ENCODE measurements around the gene ZNF280B. TPM values are rescaled to one million over a fixed set of nuclear protein-coding genes. Genes with fewer than 3 reads are reported as not detected.

The ZNF280B gene
- total and polyA plus RNA-seq, 10 of the 15 experiments (the other 5 are each of a cell fraction or from before 2014, with no cell fraction given), result 0.28 to 2.2 (median 1.1) TPM

GRCh38 chr22:22465094-22465602, 43.4 kb downstream of the ZNF280B start:
- H3K4me2 ChIP-seq (ENCODE audit: control insufficient read depth, insufficient read depth), result no peak overlapping the region
- H3K79me2 ChIP-seq (ENCODE audit: control insufficient read depth, insufficient read depth, low read length), result no peaks in the 10 kb centered on the region
- ChIA-PET POLR2A (no interaction called here), SMC1A (ENCODE audit: uncharacterized antibody, unreplicated experiment) (interaction anchor here (0.9 to 5.2 kb wide), 5 partner anchors 35 to 122 kb away, joined by 3 to 53 read pairs (median 5); no protein-coding TSS in a partner anchor), RAD21 (ENCODE audit: unreplicated experiment) (interaction anchor here (1.1 to 2.1 kb wide), 3 partner anchors 88 to 233 kb away, joined by 3 to 7 read pairs (median 4); no protein-coding TSS in a partner anchor), CTCF (interaction anchor here (0.7 to 3.0 kb wide), 11 partner anchors 18 to 490 kb away, joined by 3 to 21 read pairs (median 4); partner anchors contain the start of gene ZNF280A)
- no peaks in the 10 kb centered on the region for H3K27me3 ChIP-seq (replicated peaks in 1 of 2; ENCODE audit: control insufficient read depth in 2 of 2, insufficient read depth in 2 of 2, low read length in 1 of 2)
- DNase-seq (ENCODE audit: low read depth, low spot score), result no peak
- H3K4me3 ChIP-seq, result no peak overlapping the region
- no peak for ATAC-seq
- no peak overlapping the region for H3K9ac ChIP-seq (ENCODE audit: control insufficient read depth, insufficient read depth, low read length)
- TF ChIP-seq ZNF592 (IDR thresholded peaks at IDR 0.05) (no peak), RBBP5 (conservative IDR thresholded peaks at IDR 0.05) (no peak), ZNF687 (IDR thresholded peaks at IDR 0.05) (no peak), CEBPZ (IDR thresholded peaks at IDR 0.05; ENCODE audit: low read depth, low read length) (no peak), YY1 (IDR thresholded peaks at IDR 0.05; ENCODE audit: low read depth, low read length) (no peak), ESRRA (IDR thresholded peaks at IDR 0.05; ENCODE audit: low read length) (no peak), MYB (IDR thresholded peaks at IDR 0.05; ENCODE audit: borderline replicate concordance, low read depth, low read length) (no peak), PKNOX1 (IDR thresholded peaks at IDR 0.05) (no peak), SMAD1 (IDR thresholded peaks at IDR 0.05; ENCODE audit: low read depth, partially characterized antibody) (no peak), HCFC1 (IDR thresholded peaks at IDR 0.05; ENCODE audit: low read length) (no peak), BMI1 (IDR thresholded peaks at IDR 0.05; ENCODE audit: borderline replicate concordance) (no peak)
- in situ Hi-C loops (cut with MboI) (no loop called here), intact Hi-C loops (cut with micrococcal nuclease; ENCODE audit: unreplicated experiment) (no loop called here)
- no peak for FAIRE-seq
- no peaks in the 10 kb centered on the region for H3K9me3 ChIP-seq (replicated peaks; ENCODE audit: control insufficient read depth, insufficient read depth, low read length)
- H2AFZ ChIP-seq (ENCODE audit: control insufficient read depth, low read depth, low read length), result no peak overlapping the region
- no peaks in the 10 kb centered on the region for H3K36me3 ChIP-seq (ENCODE audit: control insufficient read depth in 2 of 2, insufficient read depth in 2 of 2, low read length in 1 of 2)
- no peak overlapping the region for H3K27ac ChIP-seq (ENCODE audit: control insufficient read depth, insufficient read depth)
- 34% methylated on average over 7 of the region's 7 CpGs for WGBS (ENCODE audit: insufficient coverage, insufficient replicate concordance, low lambda C conversion rate, missing lambda C conversion rate)
- BruUV-seq (replicated peaks), result no TSS peak
- H4K20me1 ChIP-seq (ENCODE audit: control insufficient read depth, insufficient read depth), result no peaks in the 10 kb centered on the region
- H3K4me1 ChIP-seq (ENCODE audit: control insufficient read depth, insufficient read depth, low read length), result no peaks in the 10 kb centered on the region

Data from GM12878 (cell line).